Mesenteric fat pad (tissue), 1 donor: ENCODE measurements around the gene KAT8. TPM values are rescaled to one million over a fixed set of nuclear protein-coding genes. Genes with fewer than 3 reads are reported as not detected.
"Not testable (repeated sequence)": the region's sequence is repeated elsewhere in the genome, so short reads cannot be mapped to it uniquely, and the experiment has no call there.

Experiments
- DNase-seq: peaks from one replicate; pipeline ENCODE4 v3.0.0-alpha.2; 2020; ENCODE audit warnings: low spot score
- total RNA-seq: library from RNA; stranded (reverse); fragmentation: NEBNext Ultra II Directional; extraction: Animal tissue kit (Norgen Biotek cat#: 25700); gene quantifications from one replicate; pipeline ENCODE4 v1.2.1, GENCODE V29; 2021
- donor health status: DM: yes; HTN: yes; CAD: no.

Gene KAT8
- total RNA-seq, 1 donor from 2014 or later, result 49.5 TPM

DNA sequence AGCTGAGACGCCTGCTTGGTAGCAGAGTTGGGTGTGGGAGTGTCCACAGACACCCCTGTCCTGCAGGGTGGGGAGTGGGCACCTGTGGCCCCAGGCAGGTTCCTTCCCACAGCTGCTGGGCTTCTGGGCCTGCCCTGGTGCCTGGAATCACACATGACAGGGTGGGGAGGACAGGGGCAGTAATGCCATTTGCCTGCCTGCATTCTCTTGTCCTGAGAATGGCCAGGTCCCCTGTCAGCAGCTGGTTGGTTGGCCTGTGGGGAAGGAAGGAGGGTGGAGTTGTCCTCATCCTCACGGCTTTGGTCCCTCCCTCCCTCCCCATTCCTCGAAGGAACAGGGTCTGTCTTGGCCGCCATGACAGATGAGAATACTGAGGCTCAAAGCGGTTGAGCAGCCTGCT is 33.9 kb upstream of the KAT8 start:
- no peak for DNase-seq

DNA sequence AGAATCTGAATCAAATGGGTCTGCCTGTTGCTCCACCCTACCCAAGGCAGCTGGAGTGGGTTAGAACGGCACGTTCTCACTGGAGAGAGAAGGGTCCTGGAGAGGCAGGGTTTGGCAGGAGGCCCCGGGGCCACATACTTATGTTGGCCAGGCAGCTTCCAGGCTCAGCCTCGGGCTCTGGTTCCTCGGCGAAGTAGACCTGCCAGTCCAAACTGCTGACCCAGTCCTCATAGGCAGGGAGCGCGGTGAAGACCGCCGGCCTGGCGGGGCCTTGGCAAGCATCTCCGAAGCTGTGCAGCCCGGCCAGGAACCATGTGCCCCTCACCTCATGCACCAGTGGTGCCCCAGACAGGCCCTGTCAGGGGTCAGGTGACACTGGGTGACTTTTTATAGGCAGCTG is 33.5 kb upstream of the KAT8 start:
- no peak for DNase-seq

GRCh38 chr16:31084584-31085302 is 32.7 kb upstream of the KAT8 start:
- no peak for DNase-seq

DNA sequence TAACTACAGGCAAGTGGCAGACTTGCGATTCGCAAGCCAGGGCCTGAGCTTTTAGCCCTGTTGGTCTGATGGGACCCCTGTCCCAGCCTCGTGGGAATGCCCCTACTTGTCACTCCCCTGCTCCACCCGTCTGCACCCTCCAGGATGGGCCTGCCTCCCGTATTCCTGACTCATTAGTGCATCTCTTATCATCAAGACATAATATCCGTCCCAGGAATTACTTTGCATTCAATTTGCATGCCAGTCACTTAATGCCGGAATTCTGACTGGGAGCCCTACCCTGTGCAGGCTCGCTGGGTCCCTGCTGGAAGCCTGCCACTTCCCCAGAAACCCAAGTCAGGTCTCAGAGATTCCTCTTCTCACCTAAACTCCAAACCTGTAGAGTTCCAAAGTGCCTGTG is 32.1 kb upstream of the KAT8 start:
- no peak for DNase-seq

DNA sequence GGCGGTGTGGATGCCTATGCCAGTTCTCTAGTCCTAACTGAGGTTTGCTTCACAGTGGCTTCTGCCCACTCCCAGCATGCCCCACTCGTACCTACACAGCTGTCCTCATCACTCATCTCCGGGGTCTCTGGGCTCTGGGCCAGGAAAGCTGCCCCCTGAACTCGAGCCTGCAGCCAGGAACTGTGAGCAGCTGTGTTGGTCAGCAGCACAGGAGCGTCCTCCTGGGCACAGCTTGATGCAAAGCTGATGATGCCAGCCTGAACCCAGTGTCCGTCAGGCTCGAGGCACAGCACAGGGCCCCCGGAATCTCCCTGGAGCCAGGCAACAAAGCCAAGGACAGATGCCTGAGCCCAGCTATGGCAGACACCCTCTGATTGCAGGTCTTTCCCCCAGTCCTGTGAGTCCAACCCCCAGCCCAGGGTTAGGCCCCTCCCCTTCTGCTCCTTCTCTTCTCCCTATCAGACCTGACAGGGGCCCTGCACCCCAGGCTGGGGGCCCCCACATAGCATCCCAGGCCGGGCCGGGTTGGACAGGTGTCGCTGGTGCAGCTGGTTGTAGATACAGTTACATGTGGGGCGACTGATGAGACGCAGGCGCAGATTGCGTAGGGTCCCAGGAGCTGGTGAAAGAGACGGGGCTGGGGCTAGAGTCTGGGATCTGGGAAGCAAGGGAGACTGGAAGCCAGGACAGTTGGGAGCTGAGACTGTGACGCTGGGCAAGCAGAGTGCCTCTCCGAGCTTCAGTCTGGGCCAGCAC is 31.4 kb upstream of the KAT8 start:
- DNase-seq, result no peak

DNA sequence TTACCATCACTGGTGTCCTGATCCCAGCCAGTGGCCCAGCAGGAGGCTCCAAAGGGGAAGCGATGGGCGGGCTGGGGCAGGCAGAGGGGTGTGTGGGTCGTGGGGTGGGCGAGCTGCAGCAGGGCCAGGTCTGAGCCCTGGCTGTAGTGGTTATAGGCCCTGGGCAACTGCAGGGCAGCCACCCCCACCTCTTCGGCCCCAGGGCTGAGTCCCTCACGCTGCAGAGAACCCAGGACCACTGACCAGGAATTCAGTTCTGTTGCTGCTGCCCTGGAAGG is 30.9 kb upstream of the KAT8 start:
- DNase-seq, result no peak

GRCh38 chr16:31087481-31087880 is 30.0 kb upstream of the KAT8 start:
- no peak for DNase-seq

DNA sequence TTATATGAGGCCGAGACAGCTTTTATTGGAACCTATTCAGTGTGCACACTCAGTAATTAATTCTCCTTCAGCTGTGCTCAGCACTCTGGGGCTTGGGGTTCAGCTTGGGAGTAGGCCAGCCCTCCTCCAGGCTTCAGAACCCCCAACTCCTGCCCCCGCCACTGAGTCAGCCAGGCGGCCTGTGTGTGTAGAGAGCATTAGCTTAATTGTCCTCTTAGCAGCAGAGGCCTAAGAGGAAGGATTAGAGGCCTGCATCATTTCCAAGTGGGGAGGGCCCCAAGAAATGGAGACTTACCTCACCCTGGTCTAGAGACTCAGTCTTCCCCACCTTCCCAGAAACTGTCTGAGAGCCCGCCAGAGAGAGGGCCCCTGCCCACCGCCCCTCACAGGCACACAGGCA is 29.5 kb upstream of the KAT8 start:
- DNase-seq, result no peak

DNA sequence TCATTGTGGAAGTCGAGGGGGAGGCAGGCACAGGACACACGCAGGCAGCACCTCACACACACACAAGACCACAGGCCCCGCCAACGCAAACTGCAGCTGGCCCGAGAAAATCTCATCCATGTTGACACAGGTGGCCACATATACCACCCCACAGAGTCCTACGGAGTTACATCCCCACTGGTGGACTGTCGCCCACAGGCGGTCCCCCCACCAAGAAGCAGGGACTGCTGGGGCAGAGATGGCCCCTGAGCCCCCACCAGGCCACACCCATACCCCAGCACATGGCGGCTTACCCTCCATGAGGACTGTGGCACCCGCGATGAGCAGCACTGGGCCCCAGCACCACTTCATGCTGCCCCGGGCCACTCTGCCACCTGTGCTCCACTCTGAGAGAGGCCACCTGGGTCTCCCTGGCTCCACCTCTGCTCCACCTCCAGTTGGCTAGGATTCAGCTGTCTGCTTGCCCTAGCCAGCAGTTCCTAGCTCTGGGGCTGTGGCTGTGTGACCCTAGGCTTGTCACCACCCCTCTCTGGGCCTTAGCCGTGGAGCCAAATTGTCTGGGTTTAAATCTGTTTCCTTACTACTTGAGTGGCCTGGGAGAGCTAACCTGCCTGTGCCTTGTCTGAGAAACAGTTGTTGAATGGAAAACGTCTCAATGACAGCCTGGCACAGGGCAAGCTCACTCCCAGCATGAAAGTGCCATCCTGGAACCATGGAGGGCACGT is 28.8 kb upstream of the KAT8 start, which contains the start of gene PRSS53:
Gene PRSS53 (minus strand): TSS at position 485 of the 725 bp plus-strand sequence. CDS start 134 bp downstream, at position 351.
- DNase-seq, result no peak

GRCh38 chr16:31089199-31089598 is 28.3 kb upstream of the KAT8 start:
- no peak for DNase-seq

DNA sequence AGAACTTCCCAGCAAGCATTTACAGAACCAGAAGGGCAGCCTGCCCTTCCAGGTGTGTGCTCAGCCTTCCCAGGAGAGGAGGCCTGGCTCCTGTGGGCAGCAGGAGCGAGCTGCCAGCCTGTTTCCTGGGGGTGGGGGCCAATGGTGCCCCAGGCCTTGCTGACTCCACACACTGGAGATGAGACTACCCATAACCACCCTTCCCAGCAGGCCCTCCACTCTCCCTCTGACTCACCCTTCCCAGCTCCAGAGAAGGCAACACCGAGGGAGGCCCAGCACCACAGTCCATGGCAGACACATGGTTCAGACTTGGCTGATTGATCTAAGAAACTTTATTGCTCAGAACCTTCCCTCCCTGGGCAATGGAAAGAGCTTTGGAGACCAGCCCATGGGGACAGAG is 26.9 kb upstream of the KAT8 start:
- no peak for DNase-seq

DNA sequence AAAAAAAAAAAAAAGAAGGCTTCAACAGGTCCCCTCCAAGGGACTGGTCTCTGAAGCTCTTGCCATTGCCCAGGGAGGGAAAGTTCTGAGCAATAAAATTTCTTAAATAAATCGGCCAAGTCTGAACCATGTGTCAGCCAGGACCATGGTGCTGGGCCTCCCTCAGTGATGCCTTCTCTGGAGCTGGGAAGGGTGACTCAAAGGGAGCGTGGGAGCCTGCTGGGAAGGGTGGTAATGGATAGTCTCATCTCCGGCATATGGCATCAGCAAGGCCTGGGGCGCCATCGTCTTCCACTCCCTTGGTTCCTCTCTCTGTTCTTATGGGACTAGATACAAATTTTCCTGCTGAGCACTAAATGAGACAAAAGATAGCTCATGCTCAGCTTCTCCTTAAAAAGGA is 25.1 kb upstream of the KAT8 start:
- no peak for DNase-seq

GRCh38 chr16:31093132-31093703 is 24.2 kb upstream of the KAT8 start:
- no peak for DNase-seq

DNA sequence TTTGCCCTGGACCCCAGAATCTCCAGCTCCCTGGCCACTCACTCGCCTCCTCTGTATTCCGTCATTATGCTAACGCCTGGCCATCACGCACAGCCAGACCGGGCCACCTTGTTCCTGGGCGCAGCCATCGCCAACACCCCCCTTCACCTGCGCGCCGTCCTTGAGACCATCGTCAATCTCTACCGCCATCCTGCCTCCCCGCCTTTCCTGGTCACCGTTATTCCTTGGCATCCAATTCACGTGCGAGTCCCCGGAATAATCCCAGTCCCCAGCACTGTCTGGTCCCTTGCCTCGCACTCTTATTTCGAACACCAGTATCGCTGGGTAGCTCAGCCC is 23.4 kb upstream of the KAT8 start:
- DNase-seq, result no peak

DNA sequence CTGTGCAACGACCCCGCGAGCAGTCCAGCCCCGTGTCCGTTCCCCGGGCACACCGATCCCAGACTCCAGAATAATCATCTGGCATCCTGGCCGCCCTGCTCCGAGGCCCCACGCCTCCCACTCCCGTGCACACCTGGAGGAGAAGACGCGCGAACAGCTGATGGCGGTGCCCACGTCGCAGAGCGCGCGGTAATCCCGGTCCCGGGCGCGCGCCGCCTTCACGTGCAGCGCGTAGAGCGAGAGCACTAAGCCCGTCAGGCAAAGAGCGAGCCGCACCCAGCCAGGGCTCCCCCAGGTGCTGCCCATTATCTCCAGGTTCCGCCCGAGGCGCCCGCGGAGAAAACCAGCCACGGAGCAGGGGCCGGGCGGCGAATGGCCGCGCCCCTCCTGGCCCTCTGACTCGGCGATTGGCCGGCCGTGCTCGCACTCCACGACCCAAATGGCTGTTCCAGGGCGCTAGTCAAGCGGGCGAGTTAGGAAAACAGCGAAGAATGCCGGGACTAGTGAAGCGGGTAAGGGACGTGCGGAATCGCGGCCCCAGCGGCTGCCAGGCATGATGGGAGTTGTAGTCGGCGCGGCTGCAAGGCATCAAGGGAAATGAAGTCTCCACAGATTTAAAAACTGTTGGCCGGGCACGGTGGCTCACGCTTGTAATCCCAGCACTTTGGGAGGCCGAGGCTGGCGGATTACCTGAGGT is 22.9 kb upstream of the KAT8 start, which contains the start of gene VKORC1:
Gene VKORC1 (minus strand): TSS at position 374 of the 697 bp plus-strand sequence. CDS start 68 bp downstream, at position 306.
- DNase-seq, result peak; percentile 97

DNA sequence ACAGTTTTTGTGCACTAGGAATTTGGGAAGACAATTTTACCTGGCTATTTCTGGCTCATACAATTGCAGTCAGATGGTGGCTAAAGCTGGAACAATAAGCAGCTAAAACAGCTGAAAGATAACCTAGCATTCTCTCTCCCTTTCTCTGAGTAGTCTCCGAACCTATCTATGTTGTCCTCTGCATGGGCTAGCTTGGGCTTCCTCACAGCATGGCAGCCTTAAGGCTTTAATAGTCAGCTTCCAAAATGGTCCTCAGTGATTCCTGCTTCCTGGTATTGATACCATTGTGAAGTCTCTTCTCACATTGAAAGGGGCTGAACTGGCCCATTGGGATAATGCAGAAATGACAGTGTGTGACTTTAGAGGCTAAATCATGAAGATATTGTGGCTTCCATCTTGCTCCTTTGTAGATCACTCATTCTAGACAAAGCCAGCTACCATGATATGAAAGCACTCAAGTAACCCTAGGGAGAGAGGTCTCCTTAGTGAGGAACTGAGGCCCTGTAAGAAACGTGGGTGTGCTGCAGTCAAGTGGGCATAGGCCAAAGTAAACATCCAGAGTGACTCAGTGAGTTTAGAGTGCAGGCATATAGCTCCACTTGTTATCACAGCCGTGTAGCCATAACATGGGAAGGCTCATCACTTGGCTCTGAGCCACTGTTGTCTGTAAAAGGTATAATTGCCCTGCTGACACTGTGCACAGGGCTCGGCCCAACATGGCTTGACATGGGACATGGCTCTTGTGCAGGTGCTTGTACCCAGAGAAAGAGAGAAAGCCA is 17.4 kb upstream of the KAT8 start:
- no peak for DNase-seq

DNA sequence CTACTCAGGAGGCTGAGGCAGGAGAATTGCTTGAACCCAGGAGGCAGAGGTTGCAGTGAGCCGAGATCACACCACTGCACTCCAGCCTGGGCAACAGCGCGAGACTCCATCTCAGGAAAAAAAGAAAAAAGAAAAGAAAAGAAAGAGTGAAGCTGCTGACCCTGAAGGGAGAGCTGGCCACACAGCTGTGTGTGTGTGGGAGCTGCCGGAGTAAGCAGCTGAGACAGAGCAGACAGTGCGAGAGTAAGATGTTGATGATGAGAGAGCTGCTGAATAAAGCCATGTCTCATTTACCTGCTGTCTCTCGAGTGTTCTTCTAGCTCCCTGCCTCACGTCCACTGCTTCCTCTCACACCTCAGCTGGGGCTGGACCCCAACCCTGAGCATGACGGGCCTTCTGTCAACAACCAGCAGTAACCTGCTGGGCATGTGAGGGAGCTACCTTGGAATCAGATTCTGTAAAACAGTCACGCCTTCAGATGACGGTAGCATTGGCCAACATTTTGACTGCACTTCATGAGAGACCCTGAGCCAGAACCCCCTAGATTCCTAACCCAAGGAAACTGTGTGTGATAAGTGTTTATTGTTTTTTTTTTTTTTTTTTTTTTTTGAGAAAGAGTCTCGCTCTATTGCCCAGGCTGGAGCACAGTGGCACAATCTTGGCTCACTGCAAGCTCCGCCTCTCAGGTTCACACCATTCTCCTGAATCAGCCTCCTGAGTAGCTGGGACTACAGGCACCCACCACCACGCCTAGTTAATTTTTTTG is 16.4 kb upstream of the KAT8 start:
- DNase-seq, result not testable (repeated sequence)

DNA sequence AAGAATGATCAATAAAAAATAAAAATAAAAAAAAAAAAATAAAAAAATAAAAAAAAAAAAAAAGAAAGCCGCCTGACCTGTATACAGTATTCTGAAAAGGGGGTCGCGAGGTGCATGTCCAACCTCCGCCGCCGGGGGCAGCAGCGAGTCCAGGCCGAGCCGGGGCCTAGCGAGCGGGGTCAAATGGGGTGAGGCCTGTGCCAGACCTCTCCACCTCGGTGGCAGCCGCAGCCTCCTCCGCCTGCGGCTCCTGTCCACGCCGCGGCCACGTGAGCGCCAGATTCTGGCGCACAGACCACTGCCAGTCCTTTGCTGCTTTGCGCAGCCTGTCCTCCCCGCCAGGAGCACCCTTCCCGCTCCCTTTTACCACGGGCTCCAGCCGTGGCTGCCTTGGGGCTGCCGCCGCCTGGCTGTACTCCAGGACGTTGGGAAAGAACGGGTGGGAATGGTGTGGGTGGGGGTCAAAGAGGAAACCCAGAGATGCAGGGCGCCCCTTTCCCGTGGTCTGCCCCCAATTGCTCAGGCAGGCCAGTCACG is 11.7 kb upstream of the KAT8 start:
- peak; percentile 94 for DNase-seq
